EL (cell line): Measurements from ENCODE around the gene PFKFB2.

Experiments used
- DNase-seq: peaks from one replicate; pipeline ENCODE4 v3.0.0-alpha.2; 2016

The PFKFB2 gene

GRCh38 chr1:207093944-207094343, 40.9 kb downstream of the PFKFB2 start:
- DNase-seq = no peak

GRCh38 chr1:207097871-207098324, 44.8 kb downstream of the PFKFB2 start:
- no peak for DNase-seq

- no peak for DNase-seq
These were observed 48.6 kb downstream of the PFKFB2 start for GRCh38 chr1:207101720-207102119.

- no peak for DNase-seq
These were observed 49.1 kb downstream of the PFKFB2 start for GRCh38 chr1:207102146-207102545.

GRCh38 chr1:207102659-207103058, 49.6 kb downstream of the PFKFB2 start:
- DNase-seq = no peak

GRCh38 chr1:207103892-207104373, 50.9 kb downstream of the PFKFB2 start, which contains the start of gene C4BPA:
Gene C4BPA (plus strand): TSS chr1:207104233. CDS start chr1:207113026, 8,793 bp downstream.
- no peak for DNase-seq

- peak; percentile 7 for DNase-seq
These were observed 55.9 kb downstream of the PFKFB2 start for GRCh38 chr1:207109004-207109403.

GRCh38 chr1:207112616-207113296, 59.7 kb downstream of the PFKFB2 start:
- no peak for DNase-seq

- DNase-seq = no peak
These were observed 62.2 kb downstream of the PFKFB2 start for GRCh38 chr1:207115269-207115668.

- no peak for DNase-seq
These were observed 71.3 kb downstream of the PFKFB2 start for GRCh38 chr1:207124389-207124788.

- DNase-seq = no peak
These were observed 75.4 kb downstream of the PFKFB2 start for GRCh38 chr1:207128336-207128921.

- DNase-seq = no peak
These were observed 76.0 kb downstream of the PFKFB2 start for GRCh38 chr1:207129053-207129452.
